ENCODE data around the gene ADGRD1.

DNA sequence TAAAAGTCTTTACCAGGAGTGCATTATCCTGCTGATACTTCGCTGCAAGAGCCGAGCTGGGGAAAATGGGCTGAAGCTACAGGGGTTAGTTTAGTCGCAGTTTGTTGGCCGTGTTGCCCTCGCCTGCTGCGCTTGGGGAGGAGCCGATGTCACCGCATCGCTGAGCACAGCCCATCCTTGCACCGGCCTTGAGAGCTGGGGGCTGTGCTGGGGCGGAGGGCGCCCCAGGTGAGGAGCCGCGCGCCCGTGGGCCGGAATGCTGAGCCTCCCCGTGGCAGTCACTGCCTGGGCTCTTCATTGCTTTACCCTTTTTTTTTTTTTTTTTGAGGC lies 50.0 kb downstream of the ADGRD1 start:
- TF ChIP-seq CTCF (IDR thresholded peaks at IDR 0.05) (no peak), POLR2A (IDR thresholded peaks at IDR 0.05) (no peak), POLR2AphosphoS5 (IDR thresholded peaks at IDR 0.05) (no peak)

Data from breast epithelium (tissue), 3 donors.